HFFc6 (cell line): ENCODE results near the gene CGB3. TPM values are rescaled to one million over a fixed set of nuclear protein-coding genes. Genes with fewer than 3 reads are reported as not detected.

Source experiments
- DNase-seq: peaks from one replicate; pipeline ENCODE4 v3.0.0-alpha.2; 2018
- H3K27ac Mint-ChIP-seq: 2 replicates; pipeline ENCODE4 v1.8.0; 2020; ENCODE audit warnings: mild to moderate bottlenecking, mixed read lengths
- H3K27me3 Mint-ChIP-seq: 2 replicates; pipeline ENCODE4 v1.8.0; 2021; ENCODE audit warnings: mild to moderate bottlenecking, moderate library complexity, mixed read lengths; ENCODE audit not compliant: insufficient read depth
- H3K36me3 Mint-ChIP-seq: 2 replicates; pipeline ENCODE4 v1.8.0; 2021; ENCODE audit warnings: low read depth, mixed read lengths
- H3K4me1 Mint-ChIP-seq: 2 replicates; pipeline ENCODE4 v1.8.0; 2020; ENCODE audit warnings: low read depth, mixed read lengths
- H3K4me3 Mint-ChIP-seq: 2 replicates; pipeline ENCODE4 v1.8.0; 2020; ENCODE audit warnings: mild to moderate bottlenecking, moderate library complexity, mixed read lengths
- H3K9me3 Mint-ChIP-seq: 2 replicates; pipeline ENCODE4 v1.8.0; 2020; ENCODE audit warnings: mild to moderate bottlenecking, mixed read lengths
- total RNA-seq, 6 experiments: library from RNA; stranded (reverse); fragmentation: NEBNext Ultra II Directional; extraction: Animal tissue kit (Norgen Biotek cat#: 25700); gene quantifications; 2 replicates in 1 of 6; 3 replicates in 5 of 6; pipeline ENCODE4 v1.2.3, GENCODE V29; 2021
- TF ChIP-seq, protein P1 (sequence below): fragments of 200-600 bp; sonication (generic); IDR thresholded peaks from 2 replicates; pipeline ENCODE4 v1.5.0; 2021; ENCODE audit warnings: antibody characterized with exemption, mild to moderate bottlenecking

CGB3 gene
- total RNA-seq, 6 experiments from 2014 or later, result not detected

DNA sequence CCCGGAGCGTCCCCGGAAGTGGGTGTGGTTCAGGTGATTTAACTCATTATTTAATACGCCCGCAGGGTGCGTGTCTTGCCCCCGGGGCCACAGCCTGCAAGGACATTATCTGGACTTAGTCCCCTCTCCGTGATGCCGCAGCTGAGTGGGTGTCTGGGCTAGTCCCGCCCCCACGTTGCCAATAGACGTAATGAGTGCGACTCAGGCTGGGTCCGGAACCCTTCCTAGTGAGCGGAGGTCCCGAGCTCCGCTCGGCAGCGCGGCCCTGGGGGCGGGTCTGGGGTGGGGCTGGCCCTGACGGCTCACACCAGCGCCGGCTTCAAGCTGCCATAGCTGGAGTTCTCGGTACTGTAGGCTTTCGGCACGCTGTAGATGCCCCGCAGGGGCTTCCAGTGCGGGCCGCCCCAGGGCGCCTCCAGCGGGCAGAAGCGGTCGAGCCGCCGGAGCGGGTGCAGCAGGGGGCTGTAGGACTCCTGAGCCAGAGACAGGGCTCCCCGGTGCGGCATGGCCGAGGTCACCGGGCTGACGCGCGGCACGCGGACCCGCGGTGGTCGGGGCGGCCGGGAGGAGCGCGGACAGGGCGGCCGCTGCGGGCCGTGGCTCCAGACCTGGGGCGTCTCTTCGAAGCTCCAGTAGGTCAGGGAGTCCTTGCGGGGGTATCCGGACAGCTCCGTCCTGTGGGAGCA lies 6.3 kb downstream of the CGB3 start:
- Mint-ChIP-seq H3K36me3 (peaks cover 17% of the 10 kb centered on the region; the same call in 1 of the 2 replicates), H3K4me1 (peaks cover 31% of the 10 kb centered on the region), H3K9me3 (no peaks in the 10 kb centered on the region), H3K27me3 (no peaks in the 10 kb centered on the region; the same call in none of the 2 replicates), H3K27ac (no peak overlapping the region), H3K4me3 (peak overlapping the region; percentile 80)
- DNase-seq, result peak; percentile 22
- TF ChIP-seq, protein P1, sequence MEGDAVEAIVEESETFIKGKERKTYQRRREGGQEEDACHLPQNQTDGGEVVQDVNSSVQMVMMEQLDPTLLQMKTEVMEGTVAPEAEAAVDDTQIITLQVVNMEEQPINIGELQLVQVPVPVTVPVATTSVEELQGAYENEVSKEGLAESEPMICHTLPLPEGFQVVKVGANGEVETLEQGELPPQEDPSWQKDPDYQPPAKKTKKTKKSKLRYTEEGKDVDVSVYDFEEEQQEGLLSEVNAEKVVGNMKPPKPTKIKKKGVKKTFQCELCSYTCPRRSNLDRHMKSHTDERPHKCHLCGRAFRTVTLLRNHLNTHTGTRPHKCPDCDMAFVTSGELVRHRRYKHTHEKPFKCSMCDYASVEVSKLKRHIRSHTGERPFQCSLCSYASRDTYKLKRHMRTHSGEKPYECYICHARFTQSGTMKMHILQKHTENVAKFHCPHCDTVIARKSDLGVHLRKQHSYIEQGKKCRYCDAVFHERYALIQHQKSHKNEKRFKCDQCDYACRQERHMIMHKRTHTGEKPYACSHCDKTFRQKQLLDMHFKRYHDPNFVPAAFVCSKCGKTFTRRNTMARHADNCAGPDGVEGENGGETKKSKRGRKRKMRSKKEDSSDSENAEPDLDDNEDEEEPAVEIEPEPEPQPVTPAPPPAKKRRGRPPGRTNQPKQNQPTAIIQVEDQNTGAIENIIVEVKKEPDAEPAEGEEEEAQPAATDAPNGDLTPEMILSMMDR, result peak; percentile 72

DNA sequence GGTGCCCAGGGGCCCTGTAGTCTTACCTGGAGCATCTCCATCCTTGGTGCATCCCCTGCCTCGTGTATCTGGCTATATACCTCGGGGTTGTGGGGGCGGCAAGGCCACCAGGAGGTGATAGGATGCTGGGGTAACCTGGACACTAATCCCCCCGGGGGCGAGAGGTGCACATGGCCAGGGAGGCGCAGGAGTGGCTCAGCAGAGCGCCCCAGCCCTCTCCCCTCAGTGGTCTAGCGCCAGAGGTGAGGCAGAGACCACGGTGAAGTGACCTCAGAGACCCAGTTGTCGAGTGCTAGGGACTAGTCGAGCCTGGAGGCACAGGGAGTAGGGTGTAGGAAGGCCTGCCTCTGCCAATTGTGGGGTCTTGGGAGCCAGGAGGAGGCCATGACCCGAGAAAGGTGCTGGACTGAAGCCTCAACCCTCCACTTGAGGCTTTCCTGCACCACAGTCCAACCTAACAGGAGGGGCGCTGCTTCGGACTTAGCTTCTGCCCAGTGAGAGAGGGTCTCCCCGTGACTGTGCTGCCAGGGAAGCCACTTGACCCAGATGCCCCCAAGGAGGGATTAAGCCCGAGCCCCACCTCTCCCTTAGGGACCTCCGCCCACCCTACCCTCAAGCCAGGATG lies 7.0 kb downstream of the CGB3 start, which contains the start of gene LHB:
Gene LHB (minus strand): TSS at position 51 of the 625 bp plus-strand sequence. CDS start 10 bp downstream, at position 41.
- H3K27me3 Mint-ChIP-seq, result no peaks in the 10 kb centered on the region; the same call in none of the 2 replicates
- peaks cover 31% of the 10 kb centered on the region for H3K4me1 Mint-ChIP-seq
- DNase-seq, result no peak
- no peaks in the 10 kb centered on the region for H3K9me3 Mint-ChIP-seq
- peaks cover 17% of the 10 kb centered on the region for H3K36me3 Mint-ChIP-seq
- no peak within 1 kb of the TSS; the same call in 1 of the 2 replicates for H3K4me3 Mint-ChIP-seq
- H3K27ac Mint-ChIP-seq, result no peak within 1 kb of the TSS
- TF ChIP-seq, protein P1, result no peak

DNA sequence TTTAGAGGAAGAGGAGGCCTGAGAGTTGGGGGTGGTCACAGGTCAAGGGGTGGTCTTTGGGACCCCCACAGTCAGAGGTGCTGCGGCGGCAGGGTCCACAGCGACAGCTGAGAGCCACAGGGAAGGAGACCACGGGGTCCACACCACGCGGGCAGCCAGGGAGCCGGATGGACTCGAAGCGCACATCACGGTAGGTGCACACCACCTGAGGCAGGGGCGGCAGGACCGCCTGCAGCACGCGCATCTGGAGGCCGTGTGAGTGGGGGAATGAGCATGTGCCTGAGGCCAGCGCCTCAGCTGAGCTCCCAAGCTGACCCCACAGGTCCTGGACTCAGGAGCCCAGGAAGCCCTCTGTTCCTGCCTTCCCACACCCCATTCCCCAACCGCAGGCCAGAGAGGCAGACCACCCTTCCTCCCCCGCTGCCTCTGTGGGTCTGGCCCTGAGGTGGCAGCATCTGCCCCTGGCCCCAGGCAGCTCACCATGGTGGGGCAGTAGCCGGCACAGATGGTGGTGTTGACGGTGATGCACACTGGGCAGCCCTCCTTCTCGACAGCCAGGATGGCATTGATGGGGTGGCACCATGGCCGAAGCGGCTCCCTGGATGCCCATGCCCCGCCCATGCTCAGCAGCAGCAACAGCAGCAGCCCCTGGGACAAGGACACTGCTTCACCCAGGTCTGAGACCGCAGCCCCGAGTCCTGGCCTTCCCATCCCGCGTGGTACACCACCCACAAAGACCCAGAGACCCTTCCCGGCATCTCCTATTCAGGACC lies 7.9 kb downstream of the CGB3 start:
- Mint-ChIP-seq H3K4me1 (peaks cover 22% of the 10 kb centered on the region), H3K27ac (no peak overlapping the region), H3K4me3 (no peak overlapping the region), H3K9me3 (no peaks in the 10 kb centered on the region), H3K36me3 (peaks cover 17% of the 10 kb centered on the region), H3K27me3 (no peaks in the 10 kb centered on the region; the same call in none of the 2 replicates)
- no peak for DNase-seq
- TF ChIP-seq, protein P1, result no peak

DNA sequence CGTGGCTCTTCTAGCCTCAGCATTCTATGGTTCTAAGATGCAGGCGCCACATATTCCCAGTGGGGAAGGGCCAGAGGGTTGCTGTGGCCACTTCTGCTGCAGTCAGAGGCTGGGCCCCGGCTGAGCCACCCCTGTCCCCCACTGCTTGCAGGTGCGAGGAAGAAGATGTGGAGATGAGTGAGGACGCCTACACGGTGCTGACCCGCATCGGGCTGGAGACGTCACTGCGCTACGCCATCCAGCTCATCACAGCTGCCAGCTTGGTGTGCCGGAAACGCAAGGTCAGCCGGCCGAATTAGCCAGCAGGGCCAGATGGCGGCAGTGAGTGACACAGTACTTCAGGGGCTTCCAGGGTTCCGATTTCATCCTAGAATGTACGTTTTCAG lies 9.3 kb downstream of the CGB3 start:
- Mint-ChIP-seq H3K9me3 (no peaks in the 10 kb centered on the region), H3K4me1 (peaks cover 12% of the 10 kb centered on the region), H3K4me3 (no peak overlapping the region), H3K36me3 (peaks cover 23% of the 10 kb centered on the region), H3K27ac (no peak overlapping the region), H3K27me3 (no peaks in the 10 kb centered on the region; the same call in none of the 2 replicates)
- TF ChIP-seq, protein P1, result no peak
- DNase-seq, result no peak

DNA sequence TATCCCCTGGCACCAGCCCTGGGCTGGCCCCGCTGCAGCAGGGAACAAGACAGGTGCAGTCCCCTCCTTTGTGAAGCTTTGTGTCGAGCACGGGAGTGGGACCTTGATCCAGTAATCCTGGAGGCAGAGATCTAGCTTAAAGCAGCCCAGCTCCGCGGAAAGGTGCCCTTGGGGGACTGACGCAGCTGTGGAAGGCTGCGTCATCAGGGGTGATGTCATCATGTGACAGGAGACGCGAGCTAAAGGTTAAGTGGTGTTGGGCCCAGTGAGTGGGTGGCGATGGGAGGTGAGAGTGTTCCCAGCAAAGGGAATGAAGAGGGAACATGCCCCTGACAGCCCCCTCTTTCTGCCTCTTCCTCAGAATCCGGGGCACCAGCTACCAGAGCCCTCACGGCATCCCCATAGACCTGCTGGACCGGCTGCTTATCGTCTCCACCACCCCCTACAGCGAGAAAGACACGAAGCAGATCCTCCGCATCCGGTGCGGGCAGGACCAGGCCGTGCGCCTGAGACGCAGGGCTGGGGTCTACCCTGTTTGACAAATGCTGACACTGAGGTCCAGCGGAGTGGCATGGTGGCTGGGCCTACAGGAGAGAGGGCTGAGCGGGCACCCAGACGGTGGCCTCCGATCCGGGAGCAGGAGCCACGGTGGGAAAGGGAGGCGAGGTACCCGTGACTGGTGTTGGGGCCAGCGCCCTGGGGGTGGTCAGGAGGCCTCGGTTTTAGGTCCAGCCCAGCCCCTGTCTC lies 9.8 kb downstream of the CGB3 start:
- Mint-ChIP-seq H3K27ac (no peak overlapping the region), H3K4me1 (peaks cover 10% of the 10 kb centered on the region), H3K9me3 (no peaks in the 10 kb centered on the region), H3K36me3 (peaks cover 23% of the 10 kb centered on the region), H3K27me3 (no peaks in the 10 kb centered on the region; the same call in none of the 2 replicates), H3K4me3 (no peak overlapping the region)
- TF ChIP-seq, protein P1, result no peak
- DNase-seq, result no peak
